ENCODE measurements around the gene TMEM273. TPM values are rescaled to one million over a fixed set of nuclear protein-coding genes. Genes with fewer than 3 reads are reported as not detected.

Gene TMEM273
- total RNA-seq, 1 donor from 2014 or later: 82.3 TPM

DNA sequence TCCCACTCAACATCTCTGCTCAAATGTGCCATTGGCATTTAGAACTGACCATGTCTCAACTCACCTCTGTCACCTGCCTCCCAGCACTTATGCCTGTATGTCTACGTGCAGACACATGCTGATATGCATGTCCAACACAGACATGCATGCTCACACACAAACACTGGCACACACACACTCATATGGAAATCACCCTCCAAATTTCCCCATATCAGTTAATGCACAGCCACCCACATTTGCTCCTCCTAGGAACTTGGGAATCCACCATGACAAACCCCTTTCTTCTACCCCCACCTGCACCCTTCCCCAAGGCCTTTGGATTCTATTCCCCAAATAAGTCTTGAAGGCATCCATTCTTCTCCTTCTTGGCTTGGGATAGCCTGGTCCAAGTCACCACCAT is 58.8 kb downstream of the TMEM273 start:
- no peaks in the 10 kb centered on the region for H3K27me3 ChIP-seq

DNA sequence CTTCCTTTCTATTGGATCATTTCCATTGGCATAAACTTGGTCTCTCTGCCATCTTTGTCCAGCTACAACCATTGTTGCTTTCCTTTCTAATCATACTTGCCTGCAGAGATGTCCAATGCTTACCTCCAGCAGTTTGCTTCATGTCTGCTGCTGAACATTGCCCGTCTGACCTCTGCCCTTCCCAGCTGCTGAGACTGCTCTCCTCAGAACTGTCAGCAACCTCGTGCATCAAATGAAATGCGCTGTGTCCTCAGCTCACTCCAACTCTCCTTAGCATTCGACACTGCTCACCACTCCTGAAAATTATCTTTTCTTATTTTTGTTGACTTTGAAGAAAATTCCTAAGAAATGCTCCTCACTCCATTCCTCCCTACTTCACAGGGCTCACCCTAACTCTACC is 59.3 kb downstream of the TMEM273 start:
- Histone ChIP-seq H3K36me3 (no peaks in the 10 kb centered on the region), H3K4me1 (no peaks in the 10 kb centered on the region), H3K9me3 (no peaks in the 10 kb centered on the region), H3K4me3 (no peak overlapping the region), H3K27me3 (no peaks in the 10 kb centered on the region), H3K27ac (no peak overlapping the region)
- TF ChIP-seq, protein P1, sequence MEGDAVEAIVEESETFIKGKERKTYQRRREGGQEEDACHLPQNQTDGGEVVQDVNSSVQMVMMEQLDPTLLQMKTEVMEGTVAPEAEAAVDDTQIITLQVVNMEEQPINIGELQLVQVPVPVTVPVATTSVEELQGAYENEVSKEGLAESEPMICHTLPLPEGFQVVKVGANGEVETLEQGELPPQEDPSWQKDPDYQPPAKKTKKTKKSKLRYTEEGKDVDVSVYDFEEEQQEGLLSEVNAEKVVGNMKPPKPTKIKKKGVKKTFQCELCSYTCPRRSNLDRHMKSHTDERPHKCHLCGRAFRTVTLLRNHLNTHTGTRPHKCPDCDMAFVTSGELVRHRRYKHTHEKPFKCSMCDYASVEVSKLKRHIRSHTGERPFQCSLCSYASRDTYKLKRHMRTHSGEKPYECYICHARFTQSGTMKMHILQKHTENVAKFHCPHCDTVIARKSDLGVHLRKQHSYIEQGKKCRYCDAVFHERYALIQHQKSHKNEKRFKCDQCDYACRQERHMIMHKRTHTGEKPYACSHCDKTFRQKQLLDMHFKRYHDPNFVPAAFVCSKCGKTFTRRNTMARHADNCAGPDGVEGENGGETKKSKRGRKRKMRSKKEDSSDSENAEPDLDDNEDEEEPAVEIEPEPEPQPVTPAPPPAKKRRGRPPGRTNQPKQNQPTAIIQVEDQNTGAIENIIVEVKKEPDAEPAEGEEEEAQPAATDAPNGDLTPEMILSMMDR (IDR thresholded peaks at IDR 0.05): no peak
- intact Hi-C loops (cut with DNase I): no loop called here
- DNase-seq (ENCODE audit: low spot score in 2 of 2): no peak

More for the DNA sequence above, 58.8 kb downstream of the TMEM273 start:
- intact Hi-C loops (cut with DNase I): no loop called here
- DNase-seq (ENCODE audit: low spot score in 2 of 2): no peak
- no peaks in the 10 kb centered on the region for H3K36me3 ChIP-seq
- H3K27ac ChIP-seq: no peak overlapping the region
- no peak overlapping the region for H3K4me3 ChIP-seq
- TF ChIP-seq, protein P1 (IDR thresholded peaks at IDR 0.05): no peak
- no peaks in the 10 kb centered on the region for H3K9me3 ChIP-seq
- no peaks in the 10 kb centered on the region for H3K4me1 ChIP-seq

DNA sequence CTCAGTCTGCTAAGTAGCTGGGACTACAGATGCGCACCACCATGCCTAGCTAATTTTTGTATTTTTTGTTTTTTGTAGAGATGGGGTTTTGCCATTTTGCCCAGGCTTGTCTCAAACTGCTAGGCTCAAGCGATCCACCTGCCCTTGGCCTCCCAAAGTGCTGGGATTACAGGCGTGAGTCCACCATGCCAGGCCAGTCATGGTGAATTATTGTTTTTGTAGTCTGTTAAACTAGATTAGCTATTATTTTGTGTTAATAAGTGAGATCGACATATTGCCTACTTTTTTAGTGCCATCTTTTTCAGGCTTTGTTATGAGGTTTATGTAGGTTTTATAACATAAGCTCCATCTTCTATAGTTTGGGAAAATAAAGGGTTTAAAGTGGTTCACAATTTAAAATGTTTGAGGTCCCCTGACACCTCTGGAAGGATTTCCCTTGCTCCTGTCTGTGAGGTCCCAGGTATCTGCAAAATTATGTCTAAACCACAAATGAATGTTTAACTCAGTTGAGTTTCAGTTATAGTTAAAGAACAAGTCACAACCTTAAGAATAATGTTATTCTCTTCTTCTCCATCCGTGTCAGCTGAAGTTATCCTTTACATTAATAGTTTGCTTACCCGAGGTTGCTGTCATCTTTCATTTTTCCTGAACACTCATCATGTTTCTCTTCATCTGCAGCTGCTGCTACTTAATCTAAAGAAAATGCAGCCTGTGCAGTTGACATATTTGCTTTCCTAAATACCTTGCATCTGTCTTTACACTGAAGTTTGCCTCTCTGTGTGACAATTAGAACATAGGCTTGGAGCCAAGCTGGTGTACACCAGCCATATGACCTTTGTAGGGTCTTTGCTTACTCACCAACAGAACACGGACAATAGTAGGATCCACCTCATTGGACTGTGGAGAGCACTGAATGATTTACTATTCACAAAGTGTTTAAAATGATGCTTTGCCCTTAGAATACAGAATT is 63.9 kb downstream of the TMEM273 start:
- intact Hi-C loops (cut with DNase I): no loop called here
- no peaks in the 10 kb centered on the region for H3K4me1 ChIP-seq
- no peak overlapping the region for H3K27ac ChIP-seq
- no peaks in the 10 kb centered on the region for H3K36me3 ChIP-seq
- DNase-seq (ENCODE audit: low spot score in 2 of 2): no peak
- TF ChIP-seq, protein P1 (IDR thresholded peaks at IDR 0.05): no peak
- H3K9me3 ChIP-seq: no peaks in the 10 kb centered on the region
- no peak overlapping the region for H3K4me3 ChIP-seq
- no peaks in the 10 kb centered on the region for H3K27me3 ChIP-seq

DNA sequence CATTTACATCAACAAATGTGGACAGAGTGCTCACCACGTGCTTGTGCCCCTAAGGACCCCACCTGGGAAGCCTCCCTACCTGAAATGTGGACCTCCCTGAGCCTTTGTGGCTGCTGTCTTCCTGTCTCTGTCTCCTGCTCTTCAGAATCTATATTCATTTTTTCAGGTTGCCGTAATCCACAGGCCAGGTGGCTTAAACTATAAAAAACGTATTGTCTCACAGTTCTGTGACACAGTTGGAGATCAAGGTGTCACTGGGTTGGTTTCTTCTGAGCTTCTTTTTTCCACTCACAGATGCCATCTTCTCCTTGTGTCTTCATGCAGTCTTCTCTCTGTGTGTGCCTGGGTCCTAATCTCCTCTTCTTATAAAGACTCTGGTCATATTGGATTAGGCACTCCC is 67.3 kb downstream of the TMEM273 start:
- Histone ChIP-seq H3K36me3 (no peaks in the 10 kb centered on the region), H3K27ac (no peak overlapping the region), H3K27me3 (no peaks in the 10 kb centered on the region), H3K4me3 (no peak overlapping the region), H3K4me1 (peaks cover 0 to 2% of the 10 kb centered on the region in 2 donors), H3K9me3 (no peaks in the 10 kb centered on the region)
- TF ChIP-seq, protein P1 (IDR thresholded peaks at IDR 0.05): no peak
- no peak for DNase-seq (ENCODE audit: low spot score in 2 of 2)
- intact Hi-C loops (cut with DNase I): no loop called here

DNA sequence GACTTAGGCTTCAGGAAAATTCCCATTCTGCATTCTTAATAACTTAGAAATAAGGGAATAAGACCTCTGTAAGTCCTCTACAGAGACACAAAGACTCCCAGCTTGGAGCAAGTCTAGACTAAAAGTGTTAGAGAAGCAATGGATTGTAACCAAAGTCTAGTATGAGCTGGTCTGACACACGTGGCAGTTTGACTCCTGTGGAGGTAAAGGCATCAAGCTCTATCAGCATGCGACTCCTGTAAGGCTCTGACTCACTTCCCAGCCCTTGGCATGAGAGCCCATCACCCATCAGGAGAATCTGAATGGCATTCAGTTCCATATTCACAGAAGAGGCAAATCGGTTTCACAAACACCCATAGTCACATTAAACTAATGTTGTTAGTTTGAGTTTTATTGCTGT is 68.4 kb downstream of the TMEM273 start:
- H3K36me3 ChIP-seq: no peaks in the 10 kb centered on the region
- H3K27me3 ChIP-seq: no peaks in the 10 kb centered on the region
- TF ChIP-seq, protein P1 (IDR thresholded peaks at IDR 0.05): no peak
- peaks cover 0 to 6% of the 10 kb centered on the region in 2 donors for H3K4me1 ChIP-seq
- intact Hi-C loops (cut with DNase I): loop anchor here (10.0 kb wide), 1 partner anchor 415 kb away; the partner anchor contains the start of gene ERCC6
- DNase-seq (ENCODE audit: low spot score in 2 of 2): no peak
- no peaks in the 10 kb centered on the region for H3K9me3 ChIP-seq
- no peak overlapping the region for H3K4me3 ChIP-seq
- H3K27ac ChIP-seq: no peak overlapping the region
